Transverse colon (tissue), 4 donors: ENCODE data around the gene CD9.

Experiments used
- CTCF ChIP-seq, 5 experiments: fragments of 200-600 bp in 3 of 5; fragments of 450-650 bp in 2 of 5; sonication (generic) in 3 of 5; IDR thresholded peaks; 1 replicate in 2 of 5; 2 replicates in 3 of 5; pipeline ENCODE4 v1.5.1; 2016 to 2017; ENCODE audit warnings: antibody characterized with exemption in 5 of 5, inconsistent platforms in 3 of 5, mild to moderate bottlenecking in 2 of 5, moderate library complexity in 1 of 5
- POLR2AphosphoS5 ChIP-seq, 3 donors: sonication (generic); formaldehyde crosslinking; IDR thresholded peaks; one replicate each; pipeline ENCODE4 v1.6.1; 2016; ENCODE audit warnings: antibody characterized with exemption in 3 of 3

- TF ChIP-seq CTCF (IDR thresholded peaks at IDR 0.05), result no peak
- TF ChIP-seq POLR2AphosphoS5 (IDR thresholded peaks at IDR 0.05), result no peak
Measured at GRCh38 chr12:6166808-6167207, 33.4 kb upstream of the CD9 start.
